Measurements from ENCODE around the gene BCAS4. TPM values are rescaled to one million over a fixed set of nuclear protein-coding genes. Genes with fewer than 3 reads are reported as not detected.

BCAS4 gene
- total and polyA plus RNA-seq, 8 donors, result 2.9 to 8.2 (median 6.8) TPM

DNA sequence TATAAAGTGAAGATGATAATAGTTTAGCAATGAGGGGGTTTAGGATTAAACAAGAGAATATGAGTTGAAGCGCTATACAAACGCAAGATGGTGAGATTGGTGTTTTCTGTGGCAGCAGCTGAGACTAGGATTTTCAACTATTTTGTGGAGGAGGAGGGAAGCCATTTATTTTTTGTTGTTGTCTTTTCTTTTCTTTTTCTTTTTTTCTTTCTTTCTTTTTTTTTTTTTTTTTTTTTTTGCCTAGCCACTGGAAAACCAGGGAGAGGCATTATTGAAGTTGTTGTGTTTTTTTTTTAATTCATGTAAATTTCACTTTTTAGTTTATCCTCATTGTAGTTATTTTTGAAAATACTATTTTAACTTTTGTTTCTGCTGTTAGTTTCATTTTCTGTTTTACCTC, 47.6 kb upstream of the BCAS4 start:
- H3K9me3 ChIP-seq, result no peaks in the 10 kb centered on the region
- H3K4me1 ChIP-seq, result peaks cover 10 to 18% of the 10 kb centered on the region in 2 donors
- DNase-seq (no peak), ATAC-seq (no peak)
- no peak overlapping the region for H3K27ac ChIP-seq
- H3K4me3 ChIP-seq, result no peak overlapping the region
- H3K27me3 ChIP-seq, result no peaks in the 10 kb centered on the region
- TF ChIP-seq, protein P1, sequence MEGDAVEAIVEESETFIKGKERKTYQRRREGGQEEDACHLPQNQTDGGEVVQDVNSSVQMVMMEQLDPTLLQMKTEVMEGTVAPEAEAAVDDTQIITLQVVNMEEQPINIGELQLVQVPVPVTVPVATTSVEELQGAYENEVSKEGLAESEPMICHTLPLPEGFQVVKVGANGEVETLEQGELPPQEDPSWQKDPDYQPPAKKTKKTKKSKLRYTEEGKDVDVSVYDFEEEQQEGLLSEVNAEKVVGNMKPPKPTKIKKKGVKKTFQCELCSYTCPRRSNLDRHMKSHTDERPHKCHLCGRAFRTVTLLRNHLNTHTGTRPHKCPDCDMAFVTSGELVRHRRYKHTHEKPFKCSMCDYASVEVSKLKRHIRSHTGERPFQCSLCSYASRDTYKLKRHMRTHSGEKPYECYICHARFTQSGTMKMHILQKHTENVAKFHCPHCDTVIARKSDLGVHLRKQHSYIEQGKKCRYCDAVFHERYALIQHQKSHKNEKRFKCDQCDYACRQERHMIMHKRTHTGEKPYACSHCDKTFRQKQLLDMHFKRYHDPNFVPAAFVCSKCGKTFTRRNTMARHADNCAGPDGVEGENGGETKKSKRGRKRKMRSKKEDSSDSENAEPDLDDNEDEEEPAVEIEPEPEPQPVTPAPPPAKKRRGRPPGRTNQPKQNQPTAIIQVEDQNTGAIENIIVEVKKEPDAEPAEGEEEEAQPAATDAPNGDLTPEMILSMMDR (IDR thresholded peaks at IDR 0.05), result no peak
- H3K36me3 ChIP-seq, result peaks cover 0 to 12% of the 10 kb centered on the region in 2 donors
- intact Hi-C loops (cut with DNase I), result no loop called here

DNA sequence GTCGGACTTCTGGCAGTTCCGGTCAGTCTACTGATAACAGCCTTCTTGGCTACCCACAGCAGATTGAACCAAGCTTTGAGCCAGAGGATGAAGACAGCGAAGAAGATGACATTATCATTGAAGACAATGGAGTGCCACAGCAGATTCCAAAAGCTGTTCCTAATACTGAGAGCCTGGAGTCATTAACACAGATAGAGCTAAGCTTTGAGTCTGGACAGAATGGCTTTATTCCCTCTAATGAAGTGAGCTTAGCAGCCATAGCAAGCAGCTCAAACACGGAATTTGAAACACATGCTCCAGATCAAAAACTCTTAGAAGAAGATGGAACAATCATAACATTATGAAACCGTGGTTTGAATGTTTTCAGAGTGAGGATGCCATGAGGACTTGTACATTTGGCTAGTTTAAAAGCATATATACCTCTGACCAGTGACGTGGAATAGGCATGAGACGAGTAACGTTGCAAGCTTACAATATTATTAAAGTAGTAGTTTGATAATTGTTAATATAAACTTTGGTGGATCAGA, 44.7 kb upstream of the BCAS4 start:
- intact Hi-C loops (cut with DNase I), result no loop called here
- Histone ChIP-seq H3K27ac (no peak overlapping the region), H3K4me1 (peaks cover 0 to 14% of the 10 kb centered on the region in 2 donors), H3K9me3 (no peaks in the 10 kb centered on the region), H3K27me3 (no peaks in the 10 kb centered on the region), H3K36me3 (peaks cover 0 to 12% of the 10 kb centered on the region in 2 donors), H3K4me3 (no peak overlapping the region)
- TF ChIP-seq, protein P1 (IDR thresholded peaks at IDR 0.05), result no peak
- ATAC-seq (no peak), DNase-seq (no peak)

DNA sequence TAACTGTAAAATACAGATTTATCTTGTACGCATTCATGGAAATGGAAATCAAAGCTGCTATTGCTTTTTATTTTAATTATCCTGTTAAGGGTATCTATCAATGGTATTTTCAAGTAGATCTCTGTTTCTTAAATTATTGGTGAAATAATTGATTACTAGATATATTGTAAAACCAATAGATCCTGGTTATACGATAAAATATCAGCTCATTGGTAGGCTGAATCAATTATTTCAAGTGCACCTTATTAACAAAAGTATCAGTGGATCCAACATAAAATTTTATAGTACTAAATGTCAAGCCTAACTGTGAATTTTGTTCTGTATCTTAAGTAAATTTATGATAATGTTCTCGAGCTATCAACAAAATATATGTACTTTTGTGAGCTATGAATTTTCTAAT, 41.7 kb upstream of the BCAS4 start:
- Histone ChIP-seq H3K36me3 (peaks cover 0 to 11% of the 10 kb centered on the region in 2 donors), H3K27ac (no peak overlapping the region), H3K9me3 (no peaks in the 10 kb centered on the region), H3K27me3 (no peaks in the 10 kb centered on the region), H3K4me1 (peaks cover 0 to 9% of the 10 kb centered on the region in 2 donors), H3K4me3 (no peak overlapping the region)
- DNase-seq (no peak), ATAC-seq (no peak)
- TF ChIP-seq, protein P1 (IDR thresholded peaks at IDR 0.05), result no peak
- intact Hi-C loops (cut with DNase I), result no loop called here

DNA sequence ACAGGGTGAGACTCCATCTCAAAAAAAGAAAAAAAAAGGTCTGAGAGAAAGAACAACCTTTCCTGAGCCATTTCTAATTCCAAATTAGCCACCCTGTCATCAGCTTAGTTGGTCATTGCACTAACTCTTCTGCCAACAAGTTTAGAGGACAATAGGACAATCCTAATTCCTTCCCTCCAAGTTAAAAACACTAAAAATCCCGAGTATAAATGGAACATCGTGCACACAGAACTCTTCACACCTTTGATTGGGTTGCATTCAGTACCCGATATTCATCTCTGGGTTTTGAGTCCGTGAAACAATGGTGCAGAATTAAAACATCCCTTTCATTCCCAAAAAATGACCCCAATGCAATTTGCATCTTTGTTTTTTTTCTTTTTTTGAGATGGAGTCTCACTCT, 40.4 kb upstream of the BCAS4 start:
- peaks cover 0 to 7% of the 10 kb centered on the region in 2 donors for H3K36me3 ChIP-seq
- DNase-seq (no peak), ATAC-seq (no peak)
- no peaks in the 10 kb centered on the region for H3K4me1 ChIP-seq
- H3K27ac ChIP-seq, result no peak overlapping the region
- intact Hi-C loops (cut with DNase I), result no loop called here
- H3K4me3 ChIP-seq, result no peak overlapping the region
- no peaks in the 10 kb centered on the region for H3K27me3 ChIP-seq
- no peaks in the 10 kb centered on the region for H3K9me3 ChIP-seq
- TF ChIP-seq, protein P1 (IDR thresholded peaks at IDR 0.05), result no peak

DNA sequence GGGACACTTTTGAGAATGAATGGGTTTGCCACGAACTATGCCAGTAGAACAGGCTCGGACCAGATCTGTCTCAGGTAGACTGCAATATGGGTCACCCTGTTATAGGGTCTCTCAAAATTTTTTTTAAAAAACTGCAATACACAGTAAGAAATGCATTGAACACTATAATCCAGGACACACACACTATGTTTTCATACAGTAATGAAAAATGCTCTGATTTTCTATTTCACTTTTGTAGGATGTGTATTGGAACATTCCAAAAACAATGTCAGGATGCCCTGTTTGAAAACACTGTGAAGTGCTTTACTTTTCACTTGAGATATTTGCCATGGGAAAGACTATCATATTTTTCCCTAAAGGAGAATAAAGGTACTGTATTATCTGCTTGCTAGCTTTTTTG, 38.4 kb upstream of the BCAS4 start:
- Histone ChIP-seq H3K27me3 (no peaks in the 10 kb centered on the region), H3K36me3 (no peaks in the 10 kb centered on the region), H3K4me1 (no peaks in the 10 kb centered on the region), H3K4me3 (no peak overlapping the region), H3K27ac (no peak overlapping the region), H3K9me3 (no peaks in the 10 kb centered on the region)
- ATAC-seq (no peak), DNase-seq (no peak)
- TF ChIP-seq, protein P1 (IDR thresholded peaks at IDR 0.05), result no peak
- intact Hi-C loops (cut with DNase I), result no loop called here
